Ureter (tissue), 1 donor: Measurements from ENCODE around the gene CNTNAP2. TPM values are rescaled to one million over a fixed set of nuclear protein-coding genes. Genes with fewer than 3 reads are reported as not detected.

Source experiments
- DNase-seq: peaks from one replicate; pipeline ENCODE4 v3.0.0-alpha.2; 2020; ENCODE audit warnings: low spot score
- total RNA-seq: library from RNA; stranded (reverse); gene quantifications from one replicate; pipeline ENCODE4 v1.2.4, GENCODE V29; 2023
- donor health status: DM: yes; HTN: yes; CAD: no.

Gene CNTNAP2
- total RNA-seq, 1 donor from 2014 or later, result 0.21 TPM

DNA sequence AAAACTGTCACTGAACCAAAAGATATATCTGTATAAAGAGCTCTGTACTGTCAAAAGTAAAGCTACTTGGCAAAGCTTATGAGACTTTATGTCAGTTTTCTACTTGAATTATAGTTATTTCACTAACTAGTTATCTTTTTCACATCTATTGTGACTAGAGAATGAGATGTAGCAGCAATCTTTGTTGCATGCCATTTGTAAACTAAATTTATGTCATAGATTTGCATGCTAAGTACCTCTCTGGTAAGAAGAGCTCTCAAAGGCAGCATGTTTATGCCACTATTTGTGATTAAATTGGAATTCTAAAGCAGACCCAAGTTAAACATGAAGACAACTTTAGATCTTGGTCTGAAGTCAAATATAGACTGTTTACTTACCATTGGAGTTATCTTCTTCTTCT, 300.6 kb downstream of the CNTNAP2 start:
- no peak for DNase-seq

DNA sequence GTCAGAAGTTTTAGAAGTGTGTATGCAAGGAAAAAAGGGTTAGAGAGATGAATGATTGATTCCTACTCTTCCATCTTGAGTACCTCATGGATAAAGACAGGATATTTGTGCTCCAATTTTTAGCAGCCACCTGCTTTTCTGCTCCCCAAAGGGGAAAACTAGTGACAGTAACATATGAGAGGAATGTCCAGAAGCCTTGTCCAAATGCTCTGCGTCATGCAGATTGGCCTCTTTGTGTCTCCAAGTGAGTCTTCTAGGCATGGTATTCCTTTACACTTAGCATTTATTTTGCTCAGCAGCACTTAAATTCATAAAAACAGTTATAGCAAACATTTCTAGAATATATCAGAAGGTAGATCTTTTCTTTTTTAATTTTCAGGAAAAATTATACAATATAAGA, 306.8 kb downstream of the CNTNAP2 start:
- DNase-seq, result no peak

DNA sequence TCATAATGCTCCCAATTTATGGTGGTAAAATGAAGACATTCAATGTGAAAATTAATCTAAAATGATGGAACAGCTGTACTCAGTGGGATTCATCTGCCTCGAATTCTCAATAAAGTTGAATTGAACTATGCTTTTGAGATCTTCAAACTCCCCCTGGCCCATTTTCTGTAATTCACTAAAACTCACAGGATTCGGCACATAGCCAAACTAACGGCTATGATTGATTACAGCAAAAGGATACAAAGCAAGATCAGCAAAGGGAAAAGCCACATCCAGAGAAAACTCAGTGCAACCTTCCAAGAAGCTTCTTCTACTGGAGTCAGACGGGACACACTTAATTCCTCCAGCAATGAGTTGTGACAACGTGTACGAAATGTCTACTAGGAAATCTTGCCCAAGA, 307.5 kb downstream of the CNTNAP2 start:
- no peak for DNase-seq

DNA sequence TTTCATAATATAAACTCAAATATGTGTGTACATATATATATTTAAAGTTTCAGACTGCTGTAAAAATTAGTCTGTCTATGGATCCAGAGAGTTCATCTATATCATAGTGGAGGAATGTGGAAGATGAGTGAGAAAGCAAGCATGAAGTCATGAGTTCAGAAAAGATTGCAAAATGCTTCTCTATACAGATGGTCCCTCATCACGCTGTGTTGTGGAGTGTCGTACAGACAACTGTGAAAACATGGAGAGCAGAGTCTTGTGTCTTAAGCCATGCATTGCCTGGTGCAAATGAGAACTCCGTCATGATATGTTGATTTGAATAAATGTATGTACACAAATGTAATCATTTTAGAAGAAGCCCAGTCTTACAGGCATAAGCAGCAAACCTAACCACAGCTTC, 316.9 kb downstream of the CNTNAP2 start:
- DNase-seq, result no peak

DNA sequence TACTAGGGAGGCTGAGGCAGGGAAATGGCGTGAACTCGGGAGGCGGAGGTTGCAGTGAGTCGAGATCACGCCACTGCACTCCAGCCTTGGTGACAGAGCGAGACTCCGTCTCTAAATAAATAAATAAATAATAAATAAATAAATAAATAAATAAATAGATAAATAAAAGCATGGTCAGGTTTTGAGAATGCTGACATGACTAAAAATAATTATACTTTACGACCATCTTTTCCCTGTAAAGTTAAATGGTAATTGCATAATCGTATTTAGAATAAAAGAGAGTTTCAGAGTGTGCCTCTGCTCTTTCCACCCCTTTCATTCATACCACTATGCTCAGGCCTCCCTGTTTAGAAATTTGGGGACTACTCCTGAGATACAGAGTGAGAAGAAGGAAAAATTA, 326.5 kb downstream of the CNTNAP2 start:
- DNase-seq, result no peak

DNA sequence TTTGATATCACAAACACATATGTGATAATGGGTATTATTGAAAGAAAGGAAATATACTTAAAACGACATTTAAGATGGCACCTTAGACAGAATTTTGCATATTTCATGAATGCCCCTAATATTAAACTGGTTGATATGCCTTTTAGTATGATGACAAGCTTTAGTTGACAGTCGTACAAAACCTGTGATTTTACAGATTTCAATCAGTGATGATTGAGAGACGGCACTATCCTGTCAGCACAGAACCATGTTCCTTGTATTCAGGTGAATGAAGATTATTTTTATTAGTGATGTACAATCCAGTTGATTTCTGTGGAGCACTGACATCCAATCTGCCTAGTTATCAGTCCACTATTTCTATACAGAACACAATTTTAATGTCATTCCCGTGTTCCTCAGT, 333.0 kb downstream of the CNTNAP2 start:
- DNase-seq, result no peak

DNA sequence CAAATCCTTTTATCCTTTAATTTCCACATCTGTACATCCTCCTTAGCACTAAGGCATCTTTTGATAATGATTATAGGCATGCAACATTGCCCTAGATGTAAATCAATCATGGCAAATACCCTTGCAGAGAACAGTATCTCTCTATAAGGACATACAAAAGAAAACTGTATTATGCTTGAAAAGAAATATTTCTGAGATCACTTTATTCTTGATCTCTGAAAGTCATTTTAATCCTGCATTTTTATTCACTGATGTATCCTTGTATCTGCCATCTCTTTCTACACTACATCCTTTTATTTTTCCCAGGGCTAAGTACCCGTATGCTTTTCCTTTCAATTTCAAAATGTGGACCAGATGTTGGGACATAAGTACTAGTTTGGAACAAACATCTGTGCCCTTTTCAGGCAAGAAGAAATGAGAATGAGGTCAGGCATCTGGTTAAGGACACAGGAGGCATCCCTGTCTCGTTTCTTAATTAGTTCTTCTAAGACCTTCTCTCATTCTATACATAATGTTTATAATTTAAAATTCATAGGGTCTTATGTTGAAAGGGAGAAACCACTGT, 338.6 kb downstream of the CNTNAP2 start:
- DNase-seq, result no peak

DNA sequence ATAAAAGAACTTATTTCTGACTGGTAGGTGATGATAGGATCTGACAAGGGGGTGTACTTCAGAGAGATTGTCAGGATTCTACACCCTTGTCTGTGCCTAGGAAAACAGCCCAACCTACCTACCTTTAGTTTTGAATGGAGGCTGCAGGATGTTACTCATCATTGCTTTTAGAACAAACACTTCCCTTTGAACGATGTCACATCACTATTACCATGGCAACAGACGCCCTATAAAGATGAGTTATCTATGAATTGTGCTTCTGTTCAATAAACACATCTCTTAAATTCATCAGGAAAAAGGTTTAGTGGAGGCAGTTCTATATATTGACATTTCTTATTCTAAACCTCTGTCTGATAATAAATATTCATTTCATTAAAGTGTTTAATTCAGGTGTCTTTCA, 362.4 kb downstream of the CNTNAP2 start:
- no peak for DNase-seq

DNA sequence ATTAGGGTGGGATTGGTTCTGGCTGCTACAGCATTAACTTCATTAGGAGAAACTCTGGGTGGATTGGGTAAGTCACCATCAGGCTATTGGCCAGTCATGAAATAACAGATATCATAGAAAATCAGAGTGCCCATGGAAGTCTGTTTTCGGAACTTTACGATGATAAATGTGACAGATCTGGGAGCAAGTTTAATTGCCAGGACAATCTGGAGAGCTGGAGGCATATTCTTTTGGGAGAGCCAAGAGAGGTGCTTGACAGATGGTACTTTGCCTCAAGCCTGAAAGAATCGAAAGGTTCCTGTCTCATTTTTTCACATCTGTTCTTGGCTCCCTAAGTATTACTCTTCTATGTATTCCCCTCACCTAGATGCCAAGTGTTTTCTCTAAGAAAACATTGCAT, 369.9 kb downstream of the CNTNAP2 start:
- DNase-seq, result no peak

DNA sequence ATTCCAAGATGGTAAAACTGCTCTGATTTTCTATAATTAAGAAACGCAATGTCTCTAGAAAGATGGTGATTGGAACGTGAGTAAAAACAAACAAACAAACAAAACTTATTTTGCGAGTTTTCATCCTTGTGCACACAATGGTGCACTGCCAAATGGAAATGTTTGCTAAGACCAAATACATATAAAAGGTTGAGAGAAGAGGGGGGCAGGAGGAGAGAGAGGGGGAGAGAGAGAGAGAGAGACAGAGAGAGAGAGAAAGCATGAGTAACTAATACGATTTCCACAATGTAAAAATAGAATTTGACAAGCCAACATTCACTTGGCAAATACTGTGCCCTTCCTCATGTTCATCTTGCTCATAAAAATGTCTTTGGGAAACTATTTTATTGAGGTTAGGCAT, 375.4 kb downstream of the CNTNAP2 start:
- no peak for DNase-seq

DNA sequence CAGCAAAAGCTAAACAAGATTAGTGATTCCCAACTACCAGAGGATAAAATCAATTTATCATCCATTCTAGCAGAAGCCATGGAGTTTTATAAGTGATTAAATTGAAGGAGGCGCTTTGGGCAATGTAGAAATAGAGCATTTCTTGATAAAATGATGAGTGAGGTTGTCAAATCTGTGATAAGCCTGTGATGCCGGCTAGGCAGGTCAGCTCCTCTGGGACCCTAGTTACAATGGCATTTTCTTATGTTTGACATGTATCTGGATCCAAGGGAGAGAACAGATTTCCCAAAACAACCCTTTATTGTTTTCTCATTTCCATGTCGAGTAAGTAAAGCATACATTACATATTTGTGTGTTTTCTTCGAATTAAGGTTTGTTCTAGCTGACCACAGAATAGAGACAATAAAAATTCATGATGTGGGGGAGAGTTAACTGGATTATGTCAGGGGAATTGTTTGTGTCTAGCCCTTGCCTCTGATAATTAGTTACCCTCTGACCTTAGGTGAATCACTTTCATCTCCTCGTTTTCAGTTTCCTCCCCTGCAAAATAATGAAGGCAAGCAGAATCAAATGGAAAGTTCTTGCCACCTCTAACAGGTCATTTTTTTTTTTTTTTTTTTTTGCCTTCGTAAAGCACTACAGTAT, 378.5 kb downstream of the CNTNAP2 start:
- no peak for DNase-seq

DNA sequence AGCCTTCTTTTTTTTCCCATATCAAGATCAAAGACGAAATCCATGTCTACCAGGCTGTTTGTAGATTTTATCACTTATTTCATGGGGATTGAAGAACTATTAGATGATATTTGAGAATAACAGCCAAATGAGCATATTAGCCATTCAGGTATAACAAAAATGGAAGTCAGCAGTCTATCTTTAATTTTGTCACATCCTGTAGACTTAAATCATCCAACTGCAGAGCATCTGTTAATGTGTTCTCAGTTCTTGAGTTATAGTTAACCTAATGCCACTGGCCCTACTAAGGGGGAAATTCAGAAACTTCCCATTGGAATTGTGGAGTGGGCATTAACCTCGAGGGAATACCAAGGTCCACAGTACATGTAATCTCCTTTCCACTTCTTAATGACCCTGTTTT, 380.1 kb downstream of the CNTNAP2 start:
- DNase-seq, result no peak

DNA sequence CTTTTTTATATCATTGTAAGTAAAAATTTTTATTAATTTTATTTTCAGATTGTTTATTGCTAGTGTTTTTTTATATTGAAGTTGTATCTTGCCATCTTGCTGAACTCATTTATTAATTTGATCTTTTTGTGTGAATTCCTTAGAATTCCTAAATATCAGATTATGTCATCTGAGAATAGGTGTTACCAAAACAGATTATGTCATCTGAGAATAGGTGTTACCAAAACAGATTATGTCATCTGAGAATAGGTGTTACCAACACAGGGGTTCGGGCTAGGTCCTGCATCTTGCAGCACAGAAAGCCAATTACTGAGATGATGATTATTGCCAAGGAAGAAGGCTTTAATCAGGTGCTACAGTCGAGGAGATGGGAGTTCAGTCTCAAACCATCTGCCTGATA, 383.4 kb downstream of the CNTNAP2 start:
- no peak for DNase-seq

DNA sequence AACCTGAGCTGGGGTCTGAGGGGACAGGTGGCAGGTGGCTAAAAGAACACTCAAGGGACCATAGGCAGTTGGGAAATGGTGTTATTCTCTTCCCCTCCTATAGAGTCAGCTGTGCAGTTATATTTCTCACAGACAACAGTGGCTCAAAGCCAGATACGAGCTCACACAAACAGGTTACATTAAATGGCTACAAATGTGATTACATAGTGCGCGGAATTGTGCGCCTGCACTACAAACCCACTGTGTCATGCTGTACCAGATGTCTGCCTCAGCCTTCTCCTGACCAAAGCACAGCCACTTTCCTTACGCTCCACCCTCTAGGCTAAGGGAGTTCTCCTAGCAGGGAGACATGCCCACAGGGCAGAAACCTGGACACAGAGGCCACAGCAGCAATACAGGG, 387.2 kb downstream of the CNTNAP2 start:
- DNase-seq, result no peak

DNA sequence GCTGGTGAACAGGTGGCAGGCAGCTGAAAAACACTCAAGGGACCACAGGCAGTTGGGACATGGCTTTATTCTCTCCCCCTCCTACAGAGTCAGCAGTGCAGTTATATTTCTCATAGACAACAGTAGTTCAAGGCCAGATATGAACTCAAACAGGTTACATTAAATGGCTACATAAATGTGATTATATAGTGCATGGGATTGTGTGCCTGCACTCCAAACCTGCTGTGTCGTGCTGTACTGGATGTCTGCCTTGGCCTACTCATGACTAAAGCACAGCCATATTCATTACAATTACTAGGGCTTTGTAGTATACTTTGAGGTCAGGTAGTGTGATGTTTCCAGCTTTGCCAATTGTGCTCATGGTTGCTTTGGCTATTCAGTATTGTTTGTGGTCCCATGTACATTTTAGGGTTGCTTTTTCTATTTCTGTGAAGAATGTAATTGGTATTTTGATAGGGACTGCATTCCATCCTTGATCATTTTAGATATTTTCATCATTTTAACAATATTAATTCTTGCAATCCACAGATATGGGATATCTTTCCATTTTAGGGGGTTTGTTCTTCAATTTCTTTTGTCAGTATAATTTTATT, 393.6 kb downstream of the CNTNAP2 start:
- DNase-seq, result no peak

DNA sequence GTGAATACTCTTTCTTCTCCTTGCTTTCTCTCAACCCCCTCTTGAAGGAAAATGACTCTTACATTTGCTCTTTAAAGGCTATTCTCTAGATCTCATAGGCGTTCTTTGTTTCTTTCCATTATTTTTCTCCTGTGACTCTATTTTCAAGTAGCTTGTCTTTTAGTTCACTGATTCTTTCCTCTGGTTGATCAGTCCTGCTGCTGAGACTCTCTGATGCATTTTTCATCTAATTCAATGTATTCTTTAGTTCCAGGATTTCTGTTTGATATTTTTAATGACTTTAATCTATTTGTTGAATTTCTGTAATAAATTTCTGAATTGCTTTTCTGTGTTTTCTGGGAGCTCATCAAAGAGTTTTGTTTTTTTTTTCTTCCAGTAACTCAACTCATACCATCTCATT, 397.7 kb downstream of the CNTNAP2 start:
- DNase-seq, result no peak

DNA sequence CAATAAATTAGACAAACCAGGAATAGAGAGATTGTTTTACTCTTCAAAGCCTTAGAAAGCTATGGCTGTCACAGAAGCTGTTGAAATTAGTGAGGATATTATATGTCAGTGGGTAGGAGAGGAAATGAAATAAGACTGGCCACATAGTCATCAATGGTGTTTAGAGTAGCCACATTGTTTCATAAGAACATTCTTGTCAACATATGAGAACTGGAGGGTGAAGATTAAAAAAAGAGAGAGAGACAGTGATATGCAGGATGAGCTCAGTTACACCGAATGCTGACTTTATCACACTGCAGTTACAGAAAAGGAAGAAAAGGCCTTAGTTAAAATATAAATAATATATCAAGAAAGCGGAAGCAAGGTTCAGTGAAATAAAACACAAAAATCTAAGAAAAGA, 412.0 kb downstream of the CNTNAP2 start:
- DNase-seq, result no peak

DNA sequence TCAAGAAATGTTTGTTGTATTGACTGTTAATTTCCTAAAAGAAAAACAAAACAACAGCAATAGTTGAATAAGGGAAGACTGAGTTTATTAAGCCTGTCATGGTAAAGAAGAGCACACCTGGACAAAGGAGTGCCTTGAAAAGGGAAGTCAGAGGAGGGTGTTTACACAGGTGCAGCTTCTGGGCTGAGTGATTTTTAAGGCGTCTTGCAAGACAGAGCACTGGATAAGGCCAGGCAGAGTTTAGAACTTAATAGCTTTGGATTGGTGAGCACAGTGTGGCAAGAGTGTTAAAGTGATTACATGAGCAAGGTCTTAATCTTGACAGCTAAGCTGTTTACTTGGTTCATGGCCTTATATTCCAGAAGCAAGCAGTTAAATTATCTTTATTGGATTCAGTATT, 423.2 kb downstream of the CNTNAP2 start:
- no peak for DNase-seq

DNA sequence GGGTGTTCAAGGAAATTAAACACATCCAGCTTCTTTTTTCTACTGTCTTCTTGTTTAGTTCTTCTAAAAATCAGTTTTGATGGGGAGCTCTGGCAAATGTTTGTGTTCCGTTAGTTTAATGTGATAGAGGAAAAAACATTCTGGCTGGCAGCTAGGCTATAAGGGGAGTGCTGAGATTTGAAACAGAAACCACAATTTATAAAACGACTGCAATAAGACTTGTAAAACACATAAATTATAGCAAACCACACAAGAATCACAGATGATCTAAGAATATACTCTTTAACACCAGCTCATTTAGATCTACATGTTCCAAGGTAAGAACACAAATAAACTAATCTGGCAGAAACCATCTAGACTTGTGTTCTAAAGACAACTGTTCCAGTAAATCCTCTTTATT, 425.5 kb downstream of the CNTNAP2 start:
- DNase-seq, result no peak

DNA sequence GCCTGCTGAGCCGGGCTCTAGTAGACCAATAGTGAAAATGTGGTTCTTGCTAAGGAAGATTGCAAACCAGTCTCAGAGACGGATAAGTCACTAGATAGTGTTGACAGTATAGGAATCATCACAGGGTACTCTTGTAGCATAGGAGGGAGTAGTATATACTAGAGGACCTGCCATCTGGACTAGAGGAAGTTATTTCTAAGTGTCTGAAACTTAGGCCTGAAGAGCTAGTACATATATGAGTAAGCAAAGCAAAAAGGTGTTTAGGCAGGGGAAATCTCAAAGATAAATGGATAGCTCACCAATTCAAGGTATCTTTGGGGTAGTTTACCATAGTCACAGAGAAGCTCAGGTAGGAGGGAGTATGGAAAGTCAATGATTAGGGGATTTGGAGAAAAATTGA, 428.1 kb downstream of the CNTNAP2 start:
- DNase-seq, result no peak

DNA sequence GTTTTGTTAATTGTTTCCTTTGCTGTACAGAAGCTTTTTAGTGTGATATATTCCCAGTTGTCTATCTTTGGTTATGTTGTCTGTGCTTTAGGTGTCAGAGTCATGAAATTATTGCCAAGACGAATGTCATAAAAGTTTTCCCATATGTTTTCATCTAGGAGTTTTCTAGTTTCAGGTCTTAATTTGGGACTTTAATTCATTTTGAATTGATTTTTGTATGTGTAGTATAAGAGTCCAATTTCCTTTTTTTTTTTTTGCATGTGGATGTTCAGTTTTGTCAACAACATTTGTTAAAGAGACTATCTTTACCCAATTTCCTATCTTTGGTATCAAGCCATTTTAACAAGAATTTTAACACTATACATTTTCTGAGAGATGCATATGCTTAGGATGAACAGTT, 432.2 kb downstream of the CNTNAP2 start:
- no peak for DNase-seq

DNA sequence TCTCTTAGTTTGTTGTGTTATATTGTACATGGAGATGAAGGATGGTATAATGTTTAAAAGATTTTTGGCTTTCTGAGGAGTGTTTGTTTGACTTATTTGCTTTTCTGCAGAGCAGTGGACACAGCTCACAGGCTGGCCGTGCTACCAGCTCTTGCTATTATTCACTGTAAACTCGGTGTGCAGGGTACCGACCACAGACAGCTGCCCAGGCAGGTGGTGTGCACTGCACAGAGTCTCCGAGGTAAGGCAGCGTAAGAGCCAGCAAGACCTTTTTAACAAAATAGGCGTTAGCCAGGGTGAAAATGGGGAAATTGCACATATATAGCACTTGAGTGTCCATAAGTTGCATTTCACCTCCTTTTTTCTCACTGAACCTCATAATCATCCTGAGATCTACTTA, 438.0 kb downstream of the CNTNAP2 start:
- DNase-seq, result no peak

DNA sequence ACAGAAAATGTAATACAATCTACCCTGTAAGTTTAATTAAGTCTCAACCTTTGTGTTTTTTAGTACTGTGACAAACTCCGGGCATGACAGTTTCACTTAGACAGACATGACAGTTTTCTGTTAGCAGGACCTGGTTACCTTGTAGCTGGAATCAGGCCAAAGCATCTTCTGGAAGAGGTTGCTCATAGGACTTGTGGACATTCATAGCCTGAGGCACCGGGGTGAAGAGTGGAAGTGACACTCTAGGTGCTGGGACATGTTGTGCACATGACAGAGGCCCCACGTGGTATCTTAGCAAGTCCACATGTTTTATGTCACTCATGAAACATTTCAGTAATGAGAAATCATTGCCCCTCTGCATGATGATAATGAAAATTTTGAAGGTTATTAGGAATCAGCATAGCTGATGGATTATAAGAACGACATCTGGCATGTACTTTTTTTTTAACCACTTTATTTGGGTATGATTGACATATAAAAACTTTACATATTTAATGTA, 441.4 kb downstream of the CNTNAP2 start:
- no peak for DNase-seq

DNA sequence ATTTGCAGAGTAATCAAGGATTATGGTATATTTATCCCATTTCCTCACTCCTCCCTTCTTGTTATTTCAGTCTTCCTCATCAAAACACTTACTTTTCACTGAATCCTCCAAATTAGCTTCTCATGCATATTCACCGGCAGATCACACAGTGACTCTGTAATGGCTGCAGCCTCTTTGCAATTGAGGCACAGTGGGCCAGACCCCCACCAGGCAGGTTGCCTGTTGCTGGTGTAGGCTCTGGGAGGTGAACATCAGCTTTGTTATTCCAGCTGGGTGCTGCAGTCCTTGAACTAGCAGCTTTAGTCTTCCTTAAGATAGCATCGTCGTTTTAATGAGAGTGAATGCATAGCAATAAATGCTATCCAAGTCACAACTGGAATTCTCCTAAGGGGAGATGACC, 449.3 kb downstream of the CNTNAP2 start:
- DNase-seq, result no peak
